Activated effector memory CD4-positive, alpha-beta T cell treated with Interleukin-2 at 50 U/mL for 16 hours (primary cell): ENCODE data around the gene PGM2L1.
"Not testable (repeated sequence)": the region's sequence is repeated elsewhere in the genome, so short reads cannot be mapped to it uniquely, and the experiment has no call there.

Experiments
- DNase-seq: peaks from one replicate; pipeline ENCODE4 v3.0.0-alpha.2; 2020

PGM2L1 gene

DNA sequence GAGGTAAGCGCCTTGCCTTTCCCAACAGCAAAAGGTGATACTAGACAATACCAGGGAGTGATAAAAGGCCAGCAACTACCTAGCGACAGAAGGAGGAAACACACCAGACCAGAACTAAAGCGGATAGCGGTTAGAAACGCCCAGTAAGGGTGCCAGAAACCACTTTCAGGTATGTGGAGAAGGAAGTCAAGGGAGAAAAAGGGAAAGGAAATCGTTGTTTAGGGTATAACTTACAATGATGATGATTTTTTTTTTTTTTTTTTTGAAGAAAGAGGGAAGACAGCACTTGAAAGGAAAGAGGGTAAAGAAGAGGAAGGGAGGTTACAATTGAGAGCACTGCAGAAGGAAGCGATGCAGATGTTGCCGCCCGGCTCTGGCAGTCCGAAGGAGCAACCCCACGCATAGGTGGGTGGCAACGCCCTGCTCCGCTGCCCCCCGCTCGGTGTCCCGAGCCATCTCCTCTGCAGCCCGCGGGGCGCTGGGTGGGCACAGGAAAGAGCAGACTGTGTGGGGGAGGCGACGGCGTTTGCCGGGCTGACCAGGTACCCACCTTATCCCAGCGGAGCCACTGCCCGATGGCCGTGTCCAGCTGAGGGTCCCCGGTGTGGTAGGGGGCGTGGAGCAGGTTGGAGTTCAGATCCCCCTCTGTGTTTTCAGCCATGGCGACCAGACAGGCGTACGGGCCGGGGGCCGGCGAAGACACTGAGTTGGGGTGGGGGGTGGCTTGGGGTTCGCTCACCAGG lies 561 bp downstream of the PGM2L1 start:
- peak; percentile 31 for DNase-seq

DNA sequence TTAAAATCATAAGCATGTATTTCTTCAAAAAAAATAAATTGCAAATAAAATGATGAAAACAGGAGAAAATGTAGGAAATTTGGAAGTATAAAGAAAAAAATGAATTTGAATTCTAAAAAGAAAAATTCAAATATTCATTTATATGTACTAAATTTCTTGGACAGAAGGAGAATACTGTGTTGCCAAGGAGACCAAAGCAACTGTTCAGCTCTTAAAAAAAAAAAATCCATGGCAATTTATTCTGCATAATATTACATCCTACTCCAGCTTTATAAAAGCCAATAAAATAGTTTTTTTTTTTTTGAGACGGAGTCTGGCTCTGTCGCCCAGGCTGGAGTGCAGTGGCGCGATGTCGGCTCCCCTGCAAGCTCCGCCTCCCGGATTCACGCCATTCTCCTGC lies 6.0 kb downstream of the PGM2L1 start:
- DNase-seq = no peak

- no peak for DNase-seq
These were observed 7.0 kb downstream of the PGM2L1 start for GRCh38 chr11:74391193-74391592.

GRCh38 chr11:74390697-74391096 lies 7.5 kb downstream of the PGM2L1 start:
- DNase-seq = no peak

DNA sequence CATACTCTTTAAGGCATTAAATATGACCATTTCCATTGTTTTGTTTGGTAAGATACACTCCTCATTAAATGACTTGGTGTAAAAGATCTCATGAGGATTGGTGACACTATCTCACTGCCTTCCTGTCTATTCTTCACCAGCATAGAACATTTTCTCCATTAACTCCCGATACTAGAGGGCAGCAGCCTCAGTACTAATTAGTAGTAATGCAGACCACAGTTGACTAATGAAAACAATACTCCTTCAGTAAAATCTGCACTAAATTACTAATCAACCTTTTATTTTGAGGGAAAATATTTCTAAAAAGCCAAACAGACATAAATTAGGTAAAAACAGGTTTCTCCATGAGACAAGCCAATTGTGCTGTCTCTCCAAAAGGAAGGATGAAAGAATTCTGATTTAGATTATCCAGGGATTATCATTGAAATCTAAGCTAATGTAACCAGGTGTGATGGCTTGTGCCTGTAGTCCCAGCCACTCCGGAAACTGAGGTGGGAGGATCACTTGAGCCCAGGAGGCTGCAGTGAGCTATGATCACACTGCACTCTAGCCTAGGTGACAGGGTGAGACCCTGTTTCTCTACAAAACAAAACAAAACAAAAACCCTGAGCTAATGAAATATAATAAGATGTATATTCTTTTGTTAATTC lies 9.4 kb downstream of the PGM2L1 start:
- peak; percentile 24 for DNase-seq

DNA sequence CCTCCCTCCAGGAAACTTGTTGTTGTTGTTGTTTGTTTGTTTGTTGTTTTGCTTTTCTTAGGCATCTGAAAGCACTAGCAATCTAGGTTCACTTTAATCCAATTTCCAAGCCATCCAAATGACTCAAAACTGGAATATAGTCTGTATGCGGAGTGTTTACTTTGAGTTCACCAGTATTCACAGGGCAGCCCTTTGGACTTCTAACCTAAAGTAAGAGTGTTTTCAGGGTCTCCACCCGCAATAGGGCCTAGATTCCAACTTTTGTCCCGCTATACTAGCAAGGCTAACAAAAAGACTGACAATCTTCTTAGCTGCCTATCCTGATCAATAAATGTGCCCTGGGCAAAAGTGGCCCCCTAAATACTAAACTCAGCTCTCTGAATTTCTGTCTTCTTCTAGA lies 13.6 kb downstream of the PGM2L1 start:
- no peak for DNase-seq

DNA sequence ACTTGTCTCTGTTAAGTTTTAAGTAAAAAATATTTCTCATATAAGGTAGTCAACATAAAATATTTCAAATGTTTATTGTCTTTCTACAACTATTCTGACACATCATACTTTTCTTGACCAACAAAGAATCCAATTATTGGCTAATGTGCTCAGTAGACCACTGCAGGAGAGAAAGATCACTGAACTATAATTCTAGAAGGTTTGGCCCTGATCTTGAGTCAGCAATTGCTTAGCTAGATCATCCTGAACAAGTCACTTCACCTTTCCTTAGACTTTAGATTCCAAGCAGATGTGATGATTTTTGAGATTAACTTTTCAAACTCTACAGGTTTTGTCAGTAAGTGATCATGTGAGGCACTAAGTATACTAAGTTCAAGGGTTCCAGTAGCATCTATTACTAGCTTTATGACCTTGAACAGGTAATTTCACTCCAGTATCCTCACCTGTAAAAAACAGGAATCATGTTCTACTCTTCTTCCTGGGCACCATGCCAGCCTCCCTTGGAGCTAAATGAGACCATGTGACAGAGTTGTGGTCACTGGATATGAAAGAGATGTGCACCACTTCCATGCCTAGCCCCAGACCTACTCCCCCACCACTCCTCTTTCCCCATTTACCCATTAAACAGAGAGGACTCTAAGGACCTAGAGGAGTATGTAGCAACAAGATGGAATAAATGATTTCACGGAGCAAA lies 17.3 kb downstream of the PGM2L1 start:
- no peak for DNase-seq

GRCh38 chr11:74377689-74378088 lies 20.5 kb downstream of the PGM2L1 start:
- no peak for DNase-seq

GRCh38 chr11:74373382-74373781 lies 24.9 kb downstream of the PGM2L1 start:
- no peak for DNase-seq

DNA sequence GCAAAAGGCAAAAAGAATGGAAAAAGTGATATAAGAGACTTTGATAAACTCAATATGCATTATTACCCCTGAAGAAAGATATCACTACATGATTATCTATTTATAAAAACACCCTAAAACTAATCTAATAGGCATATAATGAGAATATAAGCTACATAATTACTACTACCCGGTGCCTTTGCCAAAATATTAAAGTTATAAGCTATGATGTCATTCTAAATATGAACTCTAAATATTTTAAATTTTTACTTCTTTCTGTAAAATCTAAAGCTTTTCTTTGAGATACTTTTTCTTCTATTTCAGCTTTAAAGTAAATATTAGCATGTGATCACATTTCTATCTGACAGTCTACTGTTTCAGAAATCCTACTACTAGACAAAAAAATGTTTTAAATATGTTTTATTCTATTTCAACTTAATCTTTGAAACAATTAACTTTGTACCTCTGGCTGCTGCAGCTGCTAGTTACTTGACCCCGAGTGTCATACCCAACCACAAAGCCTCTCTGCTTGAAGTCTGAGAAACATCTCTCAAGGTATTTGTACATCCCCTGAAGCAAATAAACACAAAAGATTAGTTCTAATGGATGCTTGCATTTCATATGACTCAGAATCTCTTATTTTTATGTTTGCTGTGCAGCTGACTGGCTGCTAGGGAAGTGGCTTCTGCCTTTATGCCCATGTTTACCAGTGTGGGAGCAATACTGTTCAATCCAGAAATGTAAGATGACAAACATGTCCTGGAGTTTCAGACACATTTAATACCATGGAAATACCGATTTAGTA lies 26.8 kb downstream of the PGM2L1 start:
- DNase-seq = no peak

DNA sequence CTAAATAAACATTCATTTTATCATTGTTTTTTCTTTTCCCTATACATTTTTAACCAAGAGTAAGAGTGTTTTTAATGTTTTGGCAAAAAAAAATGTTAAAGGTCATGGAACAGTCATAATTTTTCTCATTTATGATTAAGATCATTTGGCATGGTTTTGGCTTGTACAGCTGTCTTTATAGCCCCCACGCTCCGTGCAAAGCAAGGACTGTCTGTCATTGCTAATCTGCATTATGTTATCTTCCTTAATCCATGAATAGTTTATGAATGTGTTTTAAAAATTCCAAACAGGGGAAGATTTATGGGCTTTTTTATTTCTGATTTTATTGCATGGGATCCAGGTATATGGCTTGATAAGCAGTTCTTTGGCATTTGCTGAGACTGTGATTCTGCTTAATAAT lies 28.1 kb downstream of the PGM2L1 start:
- DNase-seq = no peak

- DNase-seq = no peak
These were observed 30.4 kb downstream of the PGM2L1 start for GRCh38 chr11:74367881-74368280.

DNA sequence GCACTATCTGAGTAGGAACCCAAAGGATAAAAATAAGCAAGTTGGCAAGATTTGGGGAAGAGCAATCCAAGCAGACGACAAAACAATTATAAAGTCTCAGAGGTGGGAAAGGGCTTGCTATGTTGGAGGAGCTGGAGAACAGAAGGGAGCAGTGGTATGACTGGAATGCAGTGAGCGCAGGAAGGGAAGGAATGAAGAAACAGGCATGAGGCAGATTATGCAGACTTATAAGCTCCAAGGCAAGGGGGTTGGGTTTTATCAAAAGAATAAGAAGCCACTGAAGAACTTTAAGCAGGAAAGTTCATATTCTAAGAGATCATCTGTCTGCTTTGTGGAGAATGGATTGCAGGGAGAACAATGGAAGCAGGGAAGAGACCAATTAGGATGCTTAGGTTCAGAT lies 31.7 kb downstream of the PGM2L1 start:
- no peak for DNase-seq

DNA sequence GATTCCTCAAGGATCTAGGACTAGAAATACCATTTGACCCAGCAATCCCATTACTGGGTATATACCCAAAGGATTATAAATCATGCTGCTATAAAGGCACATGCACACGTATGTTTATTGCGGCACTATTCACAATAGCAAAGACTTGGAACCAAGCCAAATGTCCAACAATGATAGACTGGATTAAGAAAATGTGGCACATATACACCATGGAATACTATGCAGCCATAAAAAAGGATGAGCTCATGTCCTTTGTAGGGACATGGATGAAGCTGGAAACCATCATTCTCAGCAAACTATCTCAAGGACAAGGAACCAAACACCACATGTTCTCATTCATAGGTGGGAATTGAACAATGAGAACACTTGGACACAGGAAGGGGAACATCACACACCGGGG lies 32.4 kb downstream of the PGM2L1 start:
- DNase-seq = not testable (repeated sequence)

GRCh38 chr11:74357449-74357848 lies 40.8 kb downstream of the PGM2L1 start:
- DNase-seq = no peak

- no peak for DNase-seq
These were observed 42.6 kb downstream of the PGM2L1 start for GRCh38 chr11:74355626-74356025.

- no peak for DNase-seq
These were observed 44.2 kb downstream of the PGM2L1 start for GRCh38 chr11:74354036-74354435.

GRCh38 chr11:74347381-74347780 lies 50.9 kb downstream of the PGM2L1 start:
- no peak for DNase-seq

DNA sequence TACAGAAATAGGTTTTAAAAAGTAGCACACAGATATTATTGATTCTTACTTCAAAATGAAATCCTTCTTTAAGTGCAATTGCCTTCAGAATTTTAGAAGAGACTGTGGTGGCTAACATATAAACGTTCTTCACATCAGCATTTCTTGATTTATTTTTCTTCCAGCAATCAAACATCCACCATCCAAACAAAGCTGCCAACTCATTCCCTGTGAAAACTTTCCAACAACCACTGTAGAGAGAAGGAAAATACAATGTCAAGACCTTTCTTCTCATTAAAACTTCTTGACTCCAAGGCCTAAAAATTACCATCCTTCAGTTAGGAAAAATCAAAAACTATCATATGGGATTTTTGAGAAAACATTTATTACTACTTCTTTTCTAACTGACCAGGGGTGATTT lies 52.8 kb downstream of the PGM2L1 start:
- DNase-seq = no peak

- DNase-seq = no peak
These were observed 56.3 kb downstream of the PGM2L1 start for GRCh38 chr11:74341921-74342320.

GRCh38 chr11:74339619-74340018 lies 58.6 kb downstream of the PGM2L1 start:
- no peak for DNase-seq

GRCh38 chr11:74338963-74339362 lies 59.3 kb downstream of the PGM2L1 start:
- no peak for DNase-seq

- no peak for DNase-seq
These were observed 65.0 kb downstream of the PGM2L1 start for GRCh38 chr11:74333193-74333592.
